ENCODE measurements around the gene C19orf85.
A peak's percentile ranks its signal among the peaks of the same experiment; 100 is the strongest.
"Not testable (repeated sequence)": the region's sequence is repeated elsewhere in the genome, so short reads cannot be mapped to it uniquely, and the experiment has no call there.

C19orf85 gene

GRCh38 chr19:55440411-55441105 lies 24.0 kb downstream of the C19orf85 start:
- DNase-seq (ENCODE audit: low read depth), result no peak

- DNase-seq (ENCODE audit: low read depth), result no peak
These were observed 25.5 kb downstream of the C19orf85 start for GRCh38 chr19:55439052-55439451.

GRCh38 chr19:55437410-55437809 lies 27.1 kb downstream of the C19orf85 start:
- DNase-seq (ENCODE audit: low read depth), result no peak

GRCh38 chr19:55436847-55437246 lies 27.7 kb downstream of the C19orf85 start:
- DNase-seq (ENCODE audit: low read depth), result no peak

DNA sequence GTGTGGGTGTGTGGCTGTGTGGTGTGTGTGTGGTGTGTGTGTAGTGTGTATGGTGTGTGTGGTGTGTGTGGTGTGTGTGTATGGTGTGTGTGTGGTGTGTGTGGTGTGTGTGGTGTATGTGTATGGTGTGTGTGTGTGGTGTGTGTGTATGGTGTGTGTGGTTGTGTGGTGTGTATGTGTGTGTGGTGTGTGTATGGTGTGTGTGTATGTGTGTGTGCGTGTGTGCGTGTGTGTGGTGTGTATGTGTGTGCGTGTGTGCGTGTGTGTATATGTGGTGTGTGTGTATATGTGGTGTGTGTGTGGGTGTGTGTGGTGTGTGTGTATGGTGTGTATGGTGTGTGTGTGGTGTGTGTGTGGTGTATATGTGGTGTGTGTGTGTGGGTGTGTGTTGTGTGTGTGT lies 29.5 kb downstream of the C19orf85 start:
- no peak for DNase-seq (ENCODE audit: low read depth)

- no peak for DNase-seq (ENCODE audit: low read depth)
These were observed 30.1 kb downstream of the C19orf85 start for GRCh38 chr19:55434356-55434919.

- DNase-seq (ENCODE audit: low read depth), result no peak
These were observed 31.3 kb downstream of the C19orf85 start for GRCh38 chr19:55433292-55433691.

GRCh38 chr19:55432241-55432959 lies 32.2 kb downstream of the C19orf85 start:
- DNase-seq (ENCODE audit: low read depth), result no peak

GRCh38 chr19:55431183-55431582 lies 33.4 kb downstream of the C19orf85 start:
- DNase-seq (ENCODE audit: low read depth), result no peak

GRCh38 chr19:55426042-55426441 lies 38.5 kb downstream of the C19orf85 start:
- no peak for DNase-seq (ENCODE audit: low read depth)

GRCh38 chr19:55424518-55424917 lies 40.0 kb downstream of the C19orf85 start:
- DNase-seq (ENCODE audit: low read depth), result no peak

DNA sequence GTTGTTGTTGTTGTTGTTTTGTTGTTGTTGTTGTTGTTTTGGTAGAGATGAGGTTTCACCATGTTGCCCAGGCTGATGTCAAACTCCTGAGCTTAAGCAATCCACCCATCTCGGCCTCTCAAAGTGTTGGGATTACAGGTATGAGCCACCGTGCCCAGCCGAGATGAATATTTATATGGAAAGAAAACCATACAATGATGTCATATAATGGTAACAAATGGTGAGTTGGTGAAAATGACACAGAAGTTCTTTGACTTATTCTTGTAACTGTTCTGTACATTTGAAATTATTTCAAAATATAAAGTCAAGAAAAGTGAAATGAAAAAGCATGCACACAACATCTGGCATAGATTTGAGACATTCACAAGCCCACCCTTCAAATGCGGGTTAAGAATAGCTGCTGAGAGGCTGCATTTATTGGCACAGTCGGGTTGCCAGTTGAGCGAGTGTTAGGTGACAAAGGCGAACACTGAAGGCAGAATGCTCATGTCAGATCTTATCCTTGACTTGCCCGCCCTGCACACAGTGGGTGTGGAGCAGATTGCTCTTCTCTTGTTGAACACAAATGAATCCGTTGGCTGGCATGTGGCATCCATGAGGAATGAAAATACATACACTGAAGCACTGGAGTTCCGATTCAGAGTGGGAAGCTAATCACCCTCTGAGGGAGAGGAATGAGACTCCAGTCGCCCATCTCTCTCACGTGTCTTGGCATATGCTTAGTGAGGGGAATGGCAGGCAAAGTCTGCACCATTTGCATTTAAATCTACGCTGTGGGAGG lies 41.1 kb downstream of the C19orf85 start:
- no peak for DNase-seq (ENCODE audit: low read depth)

GRCh38 chr19:55421281-55421680 lies 43.3 kb downstream of the C19orf85 start:
- DNase-seq (ENCODE audit: low read depth), result not testable (repeated sequence)

DNA sequence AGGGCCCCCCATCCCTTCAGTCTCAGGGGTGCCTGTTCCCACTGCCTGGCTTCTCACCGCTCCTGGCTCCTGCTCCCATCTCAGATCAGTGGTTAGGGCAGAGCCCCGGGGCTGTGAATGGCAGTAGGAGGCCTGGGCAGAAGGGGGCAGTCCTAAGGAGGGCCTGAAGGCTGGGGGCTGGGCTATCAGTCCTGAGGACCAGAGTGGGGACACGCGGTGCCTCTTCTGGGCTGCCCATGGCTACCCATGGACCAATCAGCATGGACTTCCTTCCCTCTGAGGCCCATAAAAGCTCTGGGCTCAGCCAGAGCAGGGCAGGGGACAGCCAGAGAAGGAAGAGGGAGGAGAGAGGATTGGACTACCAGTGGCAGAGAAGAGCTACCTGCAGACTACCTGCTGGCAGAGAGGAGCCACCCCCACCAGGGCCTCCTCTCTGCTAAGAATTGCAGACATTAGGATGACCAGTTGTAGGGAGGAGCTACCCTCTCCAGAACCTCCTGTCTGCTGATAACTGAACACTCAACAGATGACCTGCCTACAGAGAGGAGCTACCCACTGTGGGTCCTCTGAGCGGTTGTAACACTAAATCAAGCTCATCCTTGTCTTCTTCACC lies 44.8 kb downstream of the C19orf85 start:
- no peak for DNase-seq (ENCODE audit: low read depth)

DNA sequence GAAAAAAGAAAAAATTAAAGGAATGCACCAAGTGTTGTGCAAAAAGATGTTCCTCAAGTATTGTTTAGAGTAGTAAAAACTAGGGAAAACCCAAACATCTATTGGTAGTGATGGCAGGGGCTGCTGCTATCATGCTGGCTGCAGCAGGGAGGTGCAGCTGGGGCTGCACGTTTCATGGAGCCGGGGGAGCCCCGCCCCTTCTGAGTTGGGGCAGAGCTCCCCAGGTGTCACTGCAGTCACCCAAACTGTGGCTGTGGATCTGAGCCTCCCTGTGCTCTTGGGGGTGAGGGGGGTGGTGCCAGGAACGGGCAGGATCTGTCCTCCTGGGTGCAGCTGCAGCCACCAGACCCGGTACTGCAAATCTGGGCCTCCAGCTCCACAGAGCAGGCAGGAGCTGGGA lies 45.4 kb downstream of the C19orf85 start:
- DNase-seq (ENCODE audit: low read depth), result no peak

DNA sequence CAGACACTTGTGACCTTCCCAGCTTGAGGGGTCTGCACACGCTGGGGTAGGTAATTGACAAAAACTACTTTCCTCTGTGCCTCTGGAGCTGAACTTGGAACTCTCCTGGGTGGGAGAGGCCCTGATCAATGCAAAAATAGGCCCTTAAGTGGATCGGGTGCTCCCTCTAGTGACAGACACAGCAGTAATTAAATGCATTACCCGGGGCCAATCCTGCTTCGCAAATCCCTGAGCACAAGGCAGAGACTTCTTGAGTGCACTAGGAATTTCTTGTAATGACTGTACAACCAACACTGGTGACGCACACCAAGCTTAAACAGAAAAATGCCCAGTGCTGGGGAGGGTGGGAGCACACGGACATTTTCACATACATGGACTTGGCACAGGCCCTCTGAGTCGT lies 46.4 kb downstream of the C19orf85 start:
- DNase-seq (ENCODE audit: low read depth), result peak; percentile 23
